Neural crest cell (in vitro differentiated cells): ENCODE measurements around the gene EYS. TPM values are rescaled to one million over a fixed set of nuclear protein-coding genes. Genes with fewer than 3 reads are reported as not detected.

Experiments used
- DNase-seq: peaks from one replicate; pipeline ENCODE4 v3.0.0; 2021; ENCODE audit warnings: low read depth, mixed read lengths, low spot score
- H3K27ac Mint-ChIP-seq: one replicate; pipeline ENCODE4 v1.8.0; 2021; ENCODE audit warnings: mild to moderate bottlenecking, mixed read lengths; ENCODE audit not compliant: unreplicated experiment
- H3K27me3 Mint-ChIP-seq: 2 replicates; pipeline ENCODE4 v1.8.0; 2021; ENCODE audit warnings: low read depth, mild to moderate bottlenecking, mixed read lengths
- H3K36me3 Mint-ChIP-seq: 2 replicates; pipeline ENCODE4 v1.8.0; 2021; ENCODE audit warnings: low read depth, mild to moderate bottlenecking, mixed read lengths
- H3K4me1 Mint-ChIP-seq: 2 replicates; pipeline ENCODE4 v1.8.0; 2021; ENCODE audit warnings: mixed read lengths
- H3K4me3 Mint-ChIP-seq: one replicate; pipeline ENCODE4 v1.8.0; 2021; ENCODE audit warnings: mild to moderate bottlenecking, mixed read lengths
- H3K9me3 Mint-ChIP-seq: 2 replicates; pipeline ENCODE4 v1.8.0; 2021; ENCODE audit warnings: mixed read lengths
- total RNA-seq: library from RNA; stranded (reverse); gene quantifications from 2 replicates; pipeline ENCODE4 v1.2.1, GENCODE V29; 2021
- TF ChIP-seq, protein P1 (sequence below): fragments of 200-600 bp; sonication (generic); conservative IDR thresholded peaks from 2 replicates; pipeline ENCODE4 v1.5.0; 2021; ENCODE audit warnings: antibody characterized with exemption, mild to moderate bottlenecking

The EYS gene
- total RNA-seq, 1 donor from 2014 or later = 0.40 TPM

DNA sequence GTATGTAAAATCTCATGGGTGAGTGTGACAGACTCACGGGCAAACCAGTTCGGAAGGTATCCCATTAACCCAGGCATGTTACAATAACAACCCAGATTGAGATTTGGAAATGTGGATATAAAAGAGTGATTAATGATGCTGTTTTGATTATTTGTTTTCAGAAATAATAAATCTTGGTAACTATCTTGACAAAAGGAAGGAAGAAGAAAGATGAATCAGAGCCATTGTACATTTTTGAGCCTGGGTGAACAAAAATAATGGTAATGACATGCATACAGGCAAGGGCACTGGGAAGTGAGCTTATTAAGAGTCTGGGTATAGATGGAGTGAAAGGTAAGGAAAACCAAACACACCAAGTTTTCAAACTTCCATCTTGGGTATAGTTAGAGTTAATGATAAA lies 1209.4 kb downstream of the EYS start:
- H3K4me3 Mint-ChIP-seq = no peak overlapping the region
- H3K4me1 Mint-ChIP-seq = no peaks in the 10 kb centered on the region
- peaks cover 2% of the 10 kb centered on the region for H3K27me3 Mint-ChIP-seq
- H3K9me3 Mint-ChIP-seq = no peaks in the 10 kb centered on the region
- H3K27ac Mint-ChIP-seq = no peak overlapping the region
- TF ChIP-seq, protein P1, sequence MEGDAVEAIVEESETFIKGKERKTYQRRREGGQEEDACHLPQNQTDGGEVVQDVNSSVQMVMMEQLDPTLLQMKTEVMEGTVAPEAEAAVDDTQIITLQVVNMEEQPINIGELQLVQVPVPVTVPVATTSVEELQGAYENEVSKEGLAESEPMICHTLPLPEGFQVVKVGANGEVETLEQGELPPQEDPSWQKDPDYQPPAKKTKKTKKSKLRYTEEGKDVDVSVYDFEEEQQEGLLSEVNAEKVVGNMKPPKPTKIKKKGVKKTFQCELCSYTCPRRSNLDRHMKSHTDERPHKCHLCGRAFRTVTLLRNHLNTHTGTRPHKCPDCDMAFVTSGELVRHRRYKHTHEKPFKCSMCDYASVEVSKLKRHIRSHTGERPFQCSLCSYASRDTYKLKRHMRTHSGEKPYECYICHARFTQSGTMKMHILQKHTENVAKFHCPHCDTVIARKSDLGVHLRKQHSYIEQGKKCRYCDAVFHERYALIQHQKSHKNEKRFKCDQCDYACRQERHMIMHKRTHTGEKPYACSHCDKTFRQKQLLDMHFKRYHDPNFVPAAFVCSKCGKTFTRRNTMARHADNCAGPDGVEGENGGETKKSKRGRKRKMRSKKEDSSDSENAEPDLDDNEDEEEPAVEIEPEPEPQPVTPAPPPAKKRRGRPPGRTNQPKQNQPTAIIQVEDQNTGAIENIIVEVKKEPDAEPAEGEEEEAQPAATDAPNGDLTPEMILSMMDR = no peak
- no peak for DNase-seq
- no peaks in the 10 kb centered on the region for H3K36me3 Mint-ChIP-seq

- Mint-ChIP-seq H3K36me3 (no peaks in the 10 kb centered on the region), H3K4me1 (no peaks in the 10 kb centered on the region), H3K4me3 (no peak overlapping the region), H3K27me3 (peaks cover 3% of the 10 kb centered on the region), H3K9me3 (no peaks in the 10 kb centered on the region), H3K27ac (no peak overlapping the region)
- TF ChIP-seq, protein P1 = no peak
- no peak for DNase-seq
Observed at GRCh38 chr6:64489763-64490162, 1217.3 kb downstream of the EYS start.

- no peak overlapping the region for H3K4me3 Mint-ChIP-seq
- H3K27ac Mint-ChIP-seq = no peak overlapping the region
- no peaks in the 10 kb centered on the region for H3K4me1 Mint-ChIP-seq
- no peaks in the 10 kb centered on the region for H3K36me3 Mint-ChIP-seq
- DNase-seq = no peak
- H3K27me3 Mint-ChIP-seq = no peaks in the 10 kb centered on the region
- H3K9me3 Mint-ChIP-seq = no peaks in the 10 kb centered on the region
- TF ChIP-seq, protein P1 = no peak
Observed at GRCh38 chr6:64486578-64487351, 1220.3 kb downstream of the EYS start.

DNA sequence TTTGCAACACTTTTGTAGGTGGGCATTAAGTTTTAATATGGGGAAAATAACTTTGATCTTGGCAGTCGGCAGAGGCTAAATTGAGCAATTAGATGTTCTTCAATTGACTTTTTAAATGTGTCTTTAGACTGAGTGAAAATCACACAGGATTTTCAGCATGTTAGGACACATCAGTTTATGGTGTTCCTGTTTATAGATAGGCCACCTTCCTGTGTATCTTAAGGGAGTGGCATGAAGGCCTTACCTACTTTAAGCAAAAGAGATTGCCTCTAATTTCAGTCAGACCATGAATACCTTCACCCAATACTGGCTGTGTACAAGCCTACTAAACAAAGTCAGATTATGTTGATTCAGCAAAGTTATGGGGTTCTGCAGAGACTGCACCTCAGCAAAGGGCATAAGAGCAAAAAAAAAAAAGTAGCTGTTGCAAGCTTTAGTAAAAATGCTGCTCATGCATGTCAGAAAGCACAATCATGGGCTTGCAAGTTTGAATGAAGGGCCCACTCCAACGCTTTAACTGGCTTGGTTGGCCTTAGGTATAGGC lies 1223.0 kb downstream of the EYS start:
- H3K4me1 Mint-ChIP-seq = no peaks in the 10 kb centered on the region
- H3K4me3 Mint-ChIP-seq = no peak overlapping the region
- H3K36me3 Mint-ChIP-seq = no peaks in the 10 kb centered on the region
- no peaks in the 10 kb centered on the region for H3K9me3 Mint-ChIP-seq
- no peak overlapping the region for H3K27ac Mint-ChIP-seq
- DNase-seq = no peak
- TF ChIP-seq, protein P1 = no peak
- H3K27me3 Mint-ChIP-seq = no peaks in the 10 kb centered on the region

- H3K27me3 Mint-ChIP-seq = no peaks in the 10 kb centered on the region
- H3K36me3 Mint-ChIP-seq = no peaks in the 10 kb centered on the region
- TF ChIP-seq, protein P1 = no peak
- no peak overlapping the region for H3K4me3 Mint-ChIP-seq
- no peaks in the 10 kb centered on the region for H3K4me1 Mint-ChIP-seq
- DNase-seq = no peak
- H3K27ac Mint-ChIP-seq = no peak overlapping the region
- no peaks in the 10 kb centered on the region for H3K9me3 Mint-ChIP-seq
Observed at GRCh38 chr6:64482631-64483030, 1224.4 kb downstream of the EYS start.
